BE2C (cell line): ENCODE results near the gene RTL5.

ENCODE experiments used
- DNase-seq: peaks from one replicate; pipeline ENCODE4 v3.0.0-alpha.2; 2020
- H3K27me3 ChIP-seq: fragments of 250-450 bp; sonication (Bioruptor Pico); 2 replicates; pipeline ENCODE4 v1.5.1; 2020; ENCODE audit warnings: mild to moderate bottlenecking
- H3K36me3 ChIP-seq: fragments of 250-450 bp; sonication (Bioruptor Pico); 2 replicates; pipeline ENCODE4 v1.5.1; 2020; ENCODE audit warnings: mild to moderate bottlenecking
- H3K4me1 ChIP-seq: fragments of 250-450 bp; sonication (Bioruptor Pico); 2 replicates; pipeline ENCODE4 v1.5.1; 2020
- H3K4me3 ChIP-seq: 2 replicates; pipeline ENCODE4 v1.5.1; 2011; ENCODE audit warnings: low read depth, low read length
- H3K9me3 ChIP-seq: fragments of 250-450 bp; sonication (Bioruptor Pico); 2 replicates; pipeline ENCODE4 v1.5.1; 2020
- TF ChIP-seq, protein P1 (sequence below): IDR thresholded peaks from 2 replicates; pipeline ENCODE4 v1.5.1; 2012; ENCODE audit warnings: mild to moderate bottlenecking, low read depth, low read length

Gene RTL5

DNA sequence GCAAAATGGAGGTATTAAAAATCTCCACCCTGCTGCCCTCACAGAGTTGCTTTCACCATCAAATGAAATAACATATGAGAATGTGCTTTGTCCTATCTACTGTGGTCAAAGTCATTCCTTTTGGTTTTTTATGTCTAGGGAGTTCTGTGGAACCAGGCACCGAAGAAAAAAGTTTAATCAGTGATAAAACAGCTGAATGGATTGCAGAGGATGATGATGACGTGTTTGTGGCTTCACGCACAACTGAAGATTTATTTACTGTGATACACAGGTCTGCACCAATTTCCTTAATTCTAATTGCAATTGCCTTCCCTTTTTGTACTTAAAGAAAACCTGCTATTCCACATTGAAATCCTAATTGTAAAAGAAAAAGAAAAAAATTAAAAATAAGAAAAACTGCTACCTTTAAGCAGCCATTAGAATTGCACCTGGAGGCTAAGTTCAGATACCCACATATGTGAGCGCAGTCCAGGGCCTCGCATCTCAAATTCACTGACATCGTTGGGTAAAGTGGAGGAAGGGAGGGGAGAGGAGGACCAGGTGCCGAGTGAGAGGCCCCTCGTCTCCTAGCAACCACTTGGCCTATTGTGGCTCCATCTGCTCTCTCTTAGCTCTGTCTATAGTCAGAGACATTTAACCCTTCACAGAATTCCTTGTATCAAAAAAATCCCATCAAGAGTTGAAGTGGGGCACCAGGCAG lies 10.5 kb upstream of the RTL5 start:
- H3K36me3 ChIP-seq: peaks cover 23% of the 10 kb centered on the region
- H3K9me3 ChIP-seq: no peaks in the 10 kb centered on the region
- peak; percentile 27 for DNase-seq
- no peak overlapping the region for H3K4me3 ChIP-seq
- H3K4me1 ChIP-seq: no peaks in the 10 kb centered on the region
- TF ChIP-seq, protein P1, sequence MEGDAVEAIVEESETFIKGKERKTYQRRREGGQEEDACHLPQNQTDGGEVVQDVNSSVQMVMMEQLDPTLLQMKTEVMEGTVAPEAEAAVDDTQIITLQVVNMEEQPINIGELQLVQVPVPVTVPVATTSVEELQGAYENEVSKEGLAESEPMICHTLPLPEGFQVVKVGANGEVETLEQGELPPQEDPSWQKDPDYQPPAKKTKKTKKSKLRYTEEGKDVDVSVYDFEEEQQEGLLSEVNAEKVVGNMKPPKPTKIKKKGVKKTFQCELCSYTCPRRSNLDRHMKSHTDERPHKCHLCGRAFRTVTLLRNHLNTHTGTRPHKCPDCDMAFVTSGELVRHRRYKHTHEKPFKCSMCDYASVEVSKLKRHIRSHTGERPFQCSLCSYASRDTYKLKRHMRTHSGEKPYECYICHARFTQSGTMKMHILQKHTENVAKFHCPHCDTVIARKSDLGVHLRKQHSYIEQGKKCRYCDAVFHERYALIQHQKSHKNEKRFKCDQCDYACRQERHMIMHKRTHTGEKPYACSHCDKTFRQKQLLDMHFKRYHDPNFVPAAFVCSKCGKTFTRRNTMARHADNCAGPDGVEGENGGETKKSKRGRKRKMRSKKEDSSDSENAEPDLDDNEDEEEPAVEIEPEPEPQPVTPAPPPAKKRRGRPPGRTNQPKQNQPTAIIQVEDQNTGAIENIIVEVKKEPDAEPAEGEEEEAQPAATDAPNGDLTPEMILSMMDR: no peak
- no peaks in the 10 kb centered on the region for H3K27me3 ChIP-seq

DNA sequence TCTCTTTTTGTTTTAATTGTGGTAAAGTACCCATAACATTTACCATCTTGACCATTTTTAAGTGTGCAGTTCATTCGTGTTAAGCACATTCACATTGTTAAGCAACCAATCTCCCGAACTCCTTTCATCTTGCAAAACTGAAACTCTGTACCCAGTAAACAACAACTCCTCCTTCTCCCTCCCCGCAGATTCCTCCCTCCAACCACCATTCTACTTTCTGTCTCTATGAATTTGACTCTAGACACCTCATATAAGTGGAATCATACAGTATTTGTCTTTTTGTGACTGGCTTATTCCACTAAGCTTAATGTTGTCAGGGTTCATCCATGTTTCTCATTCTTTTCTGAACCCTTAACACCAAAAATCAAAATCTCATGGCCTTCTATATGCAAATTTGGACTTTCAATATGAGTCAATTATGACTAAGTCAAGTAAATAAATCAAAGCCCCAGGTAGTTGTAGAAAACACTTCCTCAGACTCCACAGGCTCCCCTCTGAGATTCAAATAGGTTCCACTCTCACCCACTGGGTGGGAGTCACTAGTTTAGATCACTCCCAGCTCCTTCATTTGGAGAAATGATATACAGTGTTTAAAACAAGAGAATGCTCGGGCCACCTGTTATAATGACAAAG lies 9.8 kb upstream of the RTL5 start:
- Histone ChIP-seq H3K4me1 (no peaks in the 10 kb centered on the region), H3K4me3 (no peak overlapping the region), H3K27me3 (no peaks in the 10 kb centered on the region), H3K36me3 (peaks cover 29% of the 10 kb centered on the region), H3K9me3 (no peaks in the 10 kb centered on the region)
- TF ChIP-seq, protein P1: no peak
- DNase-seq: no peak

DNA sequence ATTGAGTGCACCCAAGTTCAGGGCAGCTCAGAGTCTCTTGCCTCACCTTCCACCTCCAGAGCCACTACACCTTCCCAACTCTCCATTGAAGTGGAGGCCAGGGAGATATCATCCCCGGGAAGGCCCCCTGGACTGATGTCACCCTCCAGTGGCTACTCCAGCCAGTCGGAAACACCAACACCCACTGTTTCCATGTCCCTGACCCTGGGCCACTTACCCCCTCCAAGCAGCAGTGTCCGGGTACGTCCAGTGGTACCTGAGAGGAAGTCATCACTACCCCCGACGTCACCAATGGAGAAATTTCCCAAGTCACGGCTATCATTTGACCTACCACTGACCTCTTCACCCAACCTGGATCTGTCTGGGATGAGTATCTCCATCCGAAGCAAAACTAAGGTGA lies 7.8 kb upstream of the RTL5 start:
- Histone ChIP-seq H3K36me3 (peaks cover 30% of the 10 kb centered on the region), H3K4me1 (no peaks in the 10 kb centered on the region), H3K9me3 (no peaks in the 10 kb centered on the region), H3K27me3 (no peaks in the 10 kb centered on the region), H3K4me3 (no peak overlapping the region)
- no peak for DNase-seq
- TF ChIP-seq, protein P1: no peak

DNA sequence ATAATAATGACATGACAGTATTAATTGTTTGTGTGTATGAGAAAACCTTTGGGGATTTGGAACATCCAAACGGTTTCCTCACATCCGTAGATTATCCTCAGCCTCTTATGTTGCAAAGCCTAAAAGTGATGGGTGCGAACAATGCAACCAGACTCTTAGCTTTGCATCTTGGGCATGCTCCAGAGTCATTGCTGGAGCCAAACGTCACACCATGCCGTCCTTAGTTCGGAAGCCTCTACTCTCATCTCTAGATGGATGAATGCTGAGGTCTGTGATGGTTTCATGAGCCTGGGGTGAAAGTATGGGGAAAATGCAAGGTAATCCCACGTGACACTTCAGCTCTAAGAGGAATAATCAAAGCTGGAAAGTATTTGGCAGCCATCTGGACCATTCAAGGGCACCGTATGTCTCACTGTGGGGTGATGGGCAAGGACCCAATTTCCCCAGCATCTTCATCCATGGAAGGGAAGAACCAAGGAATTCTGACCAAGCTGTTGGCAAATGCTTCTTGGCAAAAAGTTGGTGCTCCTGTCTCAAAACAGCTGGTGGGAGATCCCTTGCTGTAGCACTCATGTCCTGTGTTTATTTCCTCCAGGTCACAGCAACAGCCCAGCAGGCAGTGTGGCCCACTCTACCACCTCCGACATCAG lies 6.3 kb upstream of the RTL5 start:
- TF ChIP-seq, protein P1: no peak

DNA sequence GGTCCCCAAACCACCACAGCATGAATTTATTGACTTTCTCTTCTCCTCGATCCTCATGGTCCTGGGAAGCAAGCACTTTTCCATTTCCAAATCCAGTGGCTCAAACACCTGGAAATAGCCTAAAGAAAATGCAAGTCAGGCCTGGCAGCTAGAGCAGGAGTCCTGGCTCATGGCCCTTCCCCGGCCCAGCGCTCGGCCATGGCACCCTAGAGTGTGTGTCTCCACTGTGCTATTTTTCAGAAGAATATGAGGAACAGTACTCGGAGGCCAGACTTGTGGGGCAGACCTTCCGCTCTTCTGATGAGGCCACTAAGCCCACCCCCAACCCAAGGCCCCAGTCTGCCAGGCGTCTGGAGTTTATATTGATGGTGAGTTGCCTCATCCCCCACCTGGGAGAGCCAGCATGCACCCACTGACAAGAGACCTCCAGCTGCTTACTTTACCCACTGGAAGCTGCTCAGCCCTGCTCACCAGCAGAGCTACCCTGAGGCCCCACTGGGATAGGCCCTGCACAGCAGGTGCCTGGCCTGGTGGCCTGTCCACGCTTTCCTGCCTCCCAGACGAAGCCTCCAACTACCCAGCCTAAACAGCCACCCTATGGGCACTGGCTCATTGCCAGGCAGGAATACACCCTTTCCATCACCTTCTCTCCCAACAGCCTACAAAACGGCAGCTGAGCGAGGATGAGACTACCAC lies 2.3 kb upstream of the RTL5 start:
- Histone ChIP-seq H3K4me1 (peaks cover 4% of the 10 kb centered on the region), H3K4me3 (no peak overlapping the region), H3K9me3 (no peaks in the 10 kb centered on the region), H3K36me3 (peaks cover 52% of the 10 kb centered on the region), H3K27me3 (no peaks in the 10 kb centered on the region)
- TF ChIP-seq, protein P1: no peak
- no peak for DNase-seq

More for the DNA sequence above, 6.3 kb upstream of the RTL5 start:
- no peaks in the 10 kb centered on the region for H3K4me1 ChIP-seq
- no peak for DNase-seq
- no peaks in the 10 kb centered on the region for H3K9me3 ChIP-seq
- H3K4me3 ChIP-seq: no peak overlapping the region
- H3K27me3 ChIP-seq: no peaks in the 10 kb centered on the region
- peaks cover 42% of the 10 kb centered on the region for H3K36me3 ChIP-seq
